Right lobe of liver (tissue), 4 donors: ENCODE data around the gene SH3BP2.

Experiments
- CTCF ChIP-seq, 4 donors: fragments of 200-600 bp in 3 of 4; fragments of 450-650 bp in 1 of 4; IDR thresholded peaks; one replicate each; pipeline versions ENCODE4 v1.5.1 to v1.8.0; 2016 to 2022; ENCODE audit warnings: antibody characterized with exemption in 4 of 4, mild to moderate bottlenecking in 2 of 4
- POLR2A ChIP-seq: fragments of 450-650 bp; IDR thresholded peaks from one replicate; pipeline ENCODE4 v1.6.1; 2017; ENCODE audit warnings: antibody characterized with exemption, mild to moderate bottlenecking
- donor health status: DM: no; HTN: no; CAD: no.
- donor health status: DM: no; HTN: no; CAD: no.
- donor health status: DM: no; HTN: yes; CAD: no.

GRCh38 chr4:2831611-2832308 is 38.9 kb downstream of the SH3BP2 start:
- TF ChIP-seq POLR2A (no peak), CTCF (IDR thresholded peaks at IDR 0.05) (no peak)
